ENCODE results near the gene FAT3. TPM values are rescaled to one million over a fixed set of nuclear protein-coding genes. Genes with fewer than 3 reads are reported as not detected.

The FAT3 gene
- total RNA-seq, 1 donor from 2014 or later: 1.7 TPM

DNA sequence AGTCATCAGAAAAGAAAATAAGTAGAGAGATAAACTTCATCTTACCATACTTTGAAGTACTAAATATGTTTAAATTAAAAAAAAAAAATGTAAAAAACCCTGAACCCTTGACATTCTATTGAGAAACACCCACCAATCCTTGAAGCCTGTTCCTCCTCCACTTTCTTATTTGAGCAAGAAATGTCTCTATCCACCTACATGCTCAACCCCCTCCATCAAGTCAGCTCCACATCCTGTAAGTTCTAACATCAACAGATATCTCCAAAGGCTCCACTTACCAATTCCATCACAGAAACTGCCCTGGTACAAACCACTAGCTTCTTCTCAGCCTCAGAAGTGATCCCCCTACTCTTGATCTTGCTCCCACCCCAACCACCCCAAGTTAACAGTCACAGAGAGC lies 32.5 kb upstream of the FAT3 start:
- H3K27me3 ChIP-seq (ENCODE audit: control insufficient read depth, insufficient read depth, low read length): no peaks in the 10 kb centered on the region
- TF ChIP-seq CTCF (IDR thresholded peaks at IDR 0.05; ENCODE audit: insufficient read depth, low read length, poor library complexity, severe bottlenecking): no peak
- H3K36me3 ChIP-seq (ENCODE audit: control insufficient read depth, insufficient read depth, low read length): no peaks in the 10 kb centered on the region
- no peak for DNase-seq (ENCODE audit: low read depth)
- no peak overlapping the region for H3K4me3 ChIP-seq (ENCODE audit: low read depth, low read length)

DNA sequence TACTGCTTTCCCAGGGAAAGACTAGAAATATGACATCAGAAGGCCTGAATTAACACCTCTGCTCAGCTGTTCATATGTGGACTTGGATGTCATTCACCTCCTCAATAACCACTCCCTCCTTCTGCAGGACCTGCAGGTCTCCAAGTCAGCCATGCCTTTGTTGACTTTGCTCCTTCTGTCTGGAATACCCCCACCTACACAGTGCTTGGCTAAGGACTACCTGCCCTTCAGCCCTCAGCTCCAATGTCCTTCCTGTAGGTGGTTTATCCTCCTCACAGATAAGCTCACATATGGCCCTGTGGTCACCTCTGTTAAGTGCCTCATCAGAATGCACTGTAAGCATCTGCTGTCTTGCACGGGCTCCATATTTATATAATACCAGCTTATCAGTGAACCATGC lies 26.4 kb upstream of the FAT3 start:
- Histone ChIP-seq H3K27me3 (ENCODE audit: control insufficient read depth, insufficient read depth, low read length) (no peaks in the 10 kb centered on the region), H3K4me3 (ENCODE audit: low read depth, low read length) (no peak overlapping the region), H3K36me3 (ENCODE audit: control insufficient read depth, insufficient read depth, low read length) (no peaks in the 10 kb centered on the region)
- no peak for TF ChIP-seq CTCF (IDR thresholded peaks at IDR 0.05; ENCODE audit: insufficient read depth, low read length, poor library complexity, severe bottlenecking)
- DNase-seq (ENCODE audit: low read depth): no peak

- no peaks in the 10 kb centered on the region for H3K36me3 ChIP-seq (ENCODE audit: control insufficient read depth, insufficient read depth, low read length)
- TF ChIP-seq CTCF (IDR thresholded peaks at IDR 0.05; ENCODE audit: insufficient read depth, low read length, poor library complexity, severe bottlenecking): no peak
- no peaks in the 10 kb centered on the region for H3K27me3 ChIP-seq (ENCODE audit: control insufficient read depth, insufficient read depth, low read length)
- DNase-seq (ENCODE audit: low read depth): no peak
- no peak overlapping the region for H3K4me3 ChIP-seq (ENCODE audit: low read depth, low read length)
Observed at GRCh38 chr11:92199991-92200390, 24.6 kb upstream of the FAT3 start.

- Histone ChIP-seq H3K27me3 (ENCODE audit: control insufficient read depth, insufficient read depth, low read length) (no peaks in the 10 kb centered on the region), H3K36me3 (ENCODE audit: control insufficient read depth, insufficient read depth, low read length) (no peaks in the 10 kb centered on the region), H3K4me3 (ENCODE audit: low read depth, low read length) (no peak overlapping the region)
- no peak for TF ChIP-seq CTCF (IDR thresholded peaks at IDR 0.05; ENCODE audit: insufficient read depth, low read length, poor library complexity, severe bottlenecking)
- no peak for DNase-seq (ENCODE audit: low read depth)
Observed at GRCh38 chr11:92204731-92205130, 19.9 kb upstream of the FAT3 start.

DNA sequence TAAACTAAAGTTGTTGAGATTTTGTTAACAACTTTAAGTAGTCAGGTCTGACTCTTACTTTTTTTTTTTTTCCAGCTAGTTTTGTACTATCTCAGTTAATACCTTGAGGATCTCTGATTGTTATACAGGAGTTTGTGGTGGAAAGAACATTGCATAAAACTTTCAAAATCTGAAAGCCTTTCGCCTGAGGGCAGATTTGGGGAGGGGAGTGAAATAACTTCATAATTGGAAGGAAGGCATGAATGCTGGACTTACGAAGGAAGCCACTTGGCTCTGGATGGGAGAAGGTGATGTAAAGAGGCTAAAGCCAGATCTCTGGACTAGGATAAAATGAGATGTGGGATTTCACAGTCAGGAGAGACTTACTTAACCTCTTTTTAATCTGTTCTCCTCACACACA lies 18.2 kb upstream of the FAT3 start:
- no peak for TF ChIP-seq CTCF (IDR thresholded peaks at IDR 0.05; ENCODE audit: insufficient read depth, low read length, poor library complexity, severe bottlenecking)
- no peak for DNase-seq (ENCODE audit: low read depth)

DNA sequence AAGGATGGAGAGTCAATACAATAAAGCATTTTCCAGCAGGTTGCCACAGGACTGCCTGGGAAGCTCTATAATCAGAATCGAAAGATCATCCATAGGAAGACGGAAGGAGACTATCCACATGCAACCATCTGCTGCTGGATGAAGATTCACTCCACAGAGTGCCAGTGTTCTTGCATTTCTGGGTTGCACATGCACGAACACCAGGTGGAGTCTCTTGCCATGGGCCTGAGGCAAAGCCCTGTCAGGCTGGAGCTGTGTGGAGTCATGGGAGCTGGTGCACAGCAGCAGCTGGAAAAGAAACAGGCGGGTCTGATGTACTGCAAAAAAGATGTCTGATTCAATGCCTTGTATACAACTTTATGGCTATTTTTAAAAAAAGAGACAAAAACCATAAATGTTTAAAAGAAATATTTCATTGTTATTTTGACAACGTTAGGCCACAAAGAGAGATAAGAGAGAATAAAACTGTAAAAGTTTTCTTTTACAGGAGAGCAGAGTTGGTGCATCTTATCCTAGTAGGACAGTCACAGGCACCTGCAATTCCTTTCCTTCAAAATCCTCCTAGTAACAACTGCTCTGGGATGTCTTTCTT lies 12.9 kb upstream of the FAT3 start:
- Histone ChIP-seq H3K4me3 (ENCODE audit: low read depth, low read length) (no peak overlapping the region), H3K27me3 (ENCODE audit: control insufficient read depth, insufficient read depth, low read length) (no peaks in the 10 kb centered on the region), H3K36me3 (ENCODE audit: control insufficient read depth, insufficient read depth, low read length) (no peaks in the 10 kb centered on the region)
- TF ChIP-seq CTCF (IDR thresholded peaks at IDR 0.05; ENCODE audit: insufficient read depth, low read length, poor library complexity, severe bottlenecking): peak; percentile 49
- DNase-seq (ENCODE audit: low read depth): no peak

More for the DNA sequence above, 18.2 kb upstream of the FAT3 start:
- no peaks in the 10 kb centered on the region for H3K36me3 ChIP-seq (ENCODE audit: control insufficient read depth, insufficient read depth, low read length)
- no peak overlapping the region for H3K4me3 ChIP-seq (ENCODE audit: low read depth, low read length)
- H3K27me3 ChIP-seq (ENCODE audit: control insufficient read depth, insufficient read depth, low read length): no peaks in the 10 kb centered on the region

Measured in kidney epithelial cell (primary cell).